ENCODE data around the gene CCDC43.

DNA sequence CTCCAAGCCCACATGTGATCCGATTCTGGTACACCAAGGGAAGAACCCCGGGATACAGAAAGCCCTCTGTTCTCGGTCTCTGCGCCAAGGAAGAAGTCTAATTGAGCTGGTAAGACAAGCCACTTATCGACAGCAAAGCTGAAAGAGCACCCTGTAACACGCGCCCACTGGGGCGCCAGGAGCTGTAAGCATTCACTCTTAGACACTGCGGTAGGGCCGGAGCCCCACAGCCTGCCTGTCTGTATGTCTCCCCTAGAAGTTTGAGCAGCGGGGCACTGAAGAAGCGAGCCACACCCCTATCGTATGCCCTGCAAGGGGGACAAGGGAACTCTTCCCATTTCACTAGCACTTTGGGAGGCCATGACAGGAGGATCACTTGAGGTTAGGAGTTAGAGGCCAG lies 60.3 kb downstream of the CCDC43 start:
- TF ChIP-seq, protein P1, sequence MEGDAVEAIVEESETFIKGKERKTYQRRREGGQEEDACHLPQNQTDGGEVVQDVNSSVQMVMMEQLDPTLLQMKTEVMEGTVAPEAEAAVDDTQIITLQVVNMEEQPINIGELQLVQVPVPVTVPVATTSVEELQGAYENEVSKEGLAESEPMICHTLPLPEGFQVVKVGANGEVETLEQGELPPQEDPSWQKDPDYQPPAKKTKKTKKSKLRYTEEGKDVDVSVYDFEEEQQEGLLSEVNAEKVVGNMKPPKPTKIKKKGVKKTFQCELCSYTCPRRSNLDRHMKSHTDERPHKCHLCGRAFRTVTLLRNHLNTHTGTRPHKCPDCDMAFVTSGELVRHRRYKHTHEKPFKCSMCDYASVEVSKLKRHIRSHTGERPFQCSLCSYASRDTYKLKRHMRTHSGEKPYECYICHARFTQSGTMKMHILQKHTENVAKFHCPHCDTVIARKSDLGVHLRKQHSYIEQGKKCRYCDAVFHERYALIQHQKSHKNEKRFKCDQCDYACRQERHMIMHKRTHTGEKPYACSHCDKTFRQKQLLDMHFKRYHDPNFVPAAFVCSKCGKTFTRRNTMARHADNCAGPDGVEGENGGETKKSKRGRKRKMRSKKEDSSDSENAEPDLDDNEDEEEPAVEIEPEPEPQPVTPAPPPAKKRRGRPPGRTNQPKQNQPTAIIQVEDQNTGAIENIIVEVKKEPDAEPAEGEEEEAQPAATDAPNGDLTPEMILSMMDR (conservative IDR thresholded peaks at IDR 0.05 in 1 of 2, IDR thresholded peaks at IDR 0.05 in 1 of 2; ENCODE audit: extremely low read depth in 1 of 2, insufficient read depth in 1 of 2, low read depth in 1 of 2, low read length in 2 of 2), result no peak
- no peak for TF ChIP-seq EZH2 (IDR thresholded peaks at IDR 0.05; ENCODE audit: borderline replicate concordance, low read length)

All from mammary epithelial cell (primary cell).